Measurements from ENCODE around the gene TECTA.

- TF ChIP-seq EZH2 (IDR thresholded peaks at IDR 0.05): no peak
- TF ChIP-seq POLR2AphosphoS5 (IDR thresholded peaks at IDR 0.05; ENCODE audit: borderline replicate concordance, low read depth, low read length): no peak
- TF ChIP-seq FOXP2 (optimal IDR thresholded peaks at IDR 0.05; ENCODE audit: control extremely low read depth, extremely low read length, insufficient read depth): no peak
These were observed 28.6 kb downstream of the TECTA start for GRCh38 chr11:121129362-121130340.

Measured in SK-N-MC (cell line).